IMR-90 (cell line): ENCODE data around the gene FANCD2OS.

ENCODE experiments used
- BHLHE40 ChIP-seq: fragments of 150-350 bp; IDR thresholded peaks from 2 replicates; pipeline ENCODE4 v1.6.1; 2016; ENCODE audit warnings: mild to moderate bottlenecking, low read depth, low read length
- MAZ ChIP-seq: IDR thresholded peaks from 2 replicates; pipeline ENCODE4 v1.6.1; 2012; ENCODE audit warnings: low read depth, mild to moderate bottlenecking, low read length, improper control_type of control experiment, moderate library complexity, borderline replicate concordance
- POLR2A ChIP-seq: IDR thresholded peaks from 2 replicates; pipeline ENCODE4 v1.6.1; 2012; ENCODE audit warnings: mild to moderate bottlenecking, low read depth, low read length
- TF ChIP-seq, protein P1 (sequence below): conservative IDR thresholded peaks from 2 replicates; pipeline ENCODE4 v1.5.1; 2012; ENCODE audit warnings: mild to moderate bottlenecking, low read depth, low read length, improper control_type of control experiment

DNA sequence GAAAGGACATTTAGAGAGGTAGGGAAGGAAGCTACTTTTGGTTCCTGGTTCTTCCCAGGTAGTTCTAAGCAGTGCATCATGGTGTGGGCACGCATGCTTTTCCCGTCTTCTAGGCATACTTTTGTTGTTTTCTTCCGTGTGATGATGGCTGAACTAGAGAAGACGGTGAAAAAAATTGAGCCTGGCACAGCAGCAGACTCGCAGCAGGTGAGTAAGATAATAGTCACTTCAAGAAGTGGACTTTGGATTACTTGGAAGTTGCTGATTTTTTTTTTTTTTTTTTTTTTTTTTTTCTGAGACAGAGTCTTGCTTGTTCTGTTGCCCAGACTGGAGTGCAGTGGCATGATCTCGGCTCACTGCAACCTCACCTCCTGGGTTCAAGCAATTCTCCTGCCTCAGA, 17.9 kb downstream of the FANCD2OS start:
- TF ChIP-seq, protein P1, sequence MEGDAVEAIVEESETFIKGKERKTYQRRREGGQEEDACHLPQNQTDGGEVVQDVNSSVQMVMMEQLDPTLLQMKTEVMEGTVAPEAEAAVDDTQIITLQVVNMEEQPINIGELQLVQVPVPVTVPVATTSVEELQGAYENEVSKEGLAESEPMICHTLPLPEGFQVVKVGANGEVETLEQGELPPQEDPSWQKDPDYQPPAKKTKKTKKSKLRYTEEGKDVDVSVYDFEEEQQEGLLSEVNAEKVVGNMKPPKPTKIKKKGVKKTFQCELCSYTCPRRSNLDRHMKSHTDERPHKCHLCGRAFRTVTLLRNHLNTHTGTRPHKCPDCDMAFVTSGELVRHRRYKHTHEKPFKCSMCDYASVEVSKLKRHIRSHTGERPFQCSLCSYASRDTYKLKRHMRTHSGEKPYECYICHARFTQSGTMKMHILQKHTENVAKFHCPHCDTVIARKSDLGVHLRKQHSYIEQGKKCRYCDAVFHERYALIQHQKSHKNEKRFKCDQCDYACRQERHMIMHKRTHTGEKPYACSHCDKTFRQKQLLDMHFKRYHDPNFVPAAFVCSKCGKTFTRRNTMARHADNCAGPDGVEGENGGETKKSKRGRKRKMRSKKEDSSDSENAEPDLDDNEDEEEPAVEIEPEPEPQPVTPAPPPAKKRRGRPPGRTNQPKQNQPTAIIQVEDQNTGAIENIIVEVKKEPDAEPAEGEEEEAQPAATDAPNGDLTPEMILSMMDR: no peak
- TF ChIP-seq BHLHE40 (no peak), POLR2A (no peak), MAZ (no peak)
